ENCODE measurements around the gene MTCL1. TPM values are rescaled to one million over a fixed set of nuclear protein-coding genes. Genes with fewer than 3 reads are reported as not detected.

Gene MTCL1
- total RNA-seq, 2 donors from 2014 or later = 0.38 to 0.51 TPM

- H3K4me3 Mint-ChIP-seq = no peak overlapping the region
- H3K4me1 Mint-ChIP-seq (ENCODE audit: low read depth) = no peaks in the 10 kb centered on the region
- no peak for DNase-seq
- no peak overlapping the region for H3K27ac Mint-ChIP-seq
- no peaks in the 10 kb centered on the region for H3K36me3 Mint-ChIP-seq (ENCODE audit: insufficient read depth in 2 of 2)
- H3K9me3 Mint-ChIP-seq = no peaks in the 10 kb centered on the region
- H3K27me3 Mint-ChIP-seq (ENCODE audit: low read depth) = no peaks in the 10 kb centered on the region
- ATAC-seq (replicated peaks in 1 of 2) = no peak
Measured at GRCh38 chr18:8865934-8866333, 160.6 kb downstream of the MTCL1 start.

- no peaks in the 10 kb centered on the region for H3K27me3 Mint-ChIP-seq (ENCODE audit: low read depth)
- no peak for ATAC-seq (replicated peaks in 1 of 2)
- no peak overlapping the region for H3K4me3 Mint-ChIP-seq
- no peaks in the 10 kb centered on the region for H3K36me3 Mint-ChIP-seq (ENCODE audit: insufficient read depth in 2 of 2)
- DNase-seq = no peak
- no peaks in the 10 kb centered on the region for H3K9me3 Mint-ChIP-seq
- no peak overlapping the region for H3K27ac Mint-ChIP-seq
- no peaks in the 10 kb centered on the region for H3K4me1 Mint-ChIP-seq (ENCODE audit: low read depth)
Measured at GRCh38 chr18:8866679-8867078, 161.3 kb downstream of the MTCL1 start.

- Mint-ChIP-seq H3K4me1 (ENCODE audit: low read depth) (no peaks in the 10 kb centered on the region), H3K27me3 (ENCODE audit: low read depth) (no peaks in the 10 kb centered on the region), H3K27ac (no peak overlapping the region), H3K4me3 (no peak overlapping the region), H3K36me3 (ENCODE audit: insufficient read depth in 2 of 2) (no peaks in the 10 kb centered on the region), H3K9me3 (no peaks in the 10 kb centered on the region)
- no peak for DNase-seq
- ATAC-seq (replicated peaks in 1 of 2) = no peak
Measured at GRCh38 chr18:8868276-8868675, 162.9 kb downstream of the MTCL1 start.

- no peaks in the 10 kb centered on the region for H3K4me1 Mint-ChIP-seq (ENCODE audit: low read depth)
- no peaks in the 10 kb centered on the region for H3K9me3 Mint-ChIP-seq
- no peak for DNase-seq
- no peak overlapping the region for H3K4me3 Mint-ChIP-seq
- H3K27ac Mint-ChIP-seq = no peak overlapping the region
- H3K27me3 Mint-ChIP-seq (ENCODE audit: low read depth) = no peaks in the 10 kb centered on the region
- no peak for ATAC-seq (replicated peaks in 1 of 2)
- H3K36me3 Mint-ChIP-seq (ENCODE audit: insufficient read depth in 2 of 2) = no peaks in the 10 kb centered on the region
Measured at GRCh38 chr18:8868779-8869415, 163.5 kb downstream of the MTCL1 start.

GRCh38 chr18:8869696-8870095 lies 164.3 kb downstream of the MTCL1 start:
- ATAC-seq (replicated peaks in 1 of 2) (no peak), DNase-seq (no peak)
- Mint-ChIP-seq H3K9me3 (no peaks in the 10 kb centered on the region), H3K4me1 (ENCODE audit: low read depth) (no peaks in the 10 kb centered on the region), H3K27ac (no peak overlapping the region), H3K27me3 (ENCODE audit: low read depth) (no peaks in the 10 kb centered on the region), H3K36me3 (ENCODE audit: insufficient read depth in 2 of 2) (no peaks in the 10 kb centered on the region), H3K4me3 (no peak overlapping the region)

- no peak overlapping the region for H3K27ac Mint-ChIP-seq
- no peaks in the 10 kb centered on the region for H3K36me3 Mint-ChIP-seq (ENCODE audit: insufficient read depth in 2 of 2)
- no peaks in the 10 kb centered on the region for H3K4me1 Mint-ChIP-seq (ENCODE audit: low read depth)
- ATAC-seq (replicated peaks in 1 of 2) = no peak
- H3K27me3 Mint-ChIP-seq (ENCODE audit: low read depth) = no peaks in the 10 kb centered on the region
- no peak overlapping the region for H3K4me3 Mint-ChIP-seq
- no peaks in the 10 kb centered on the region for H3K9me3 Mint-ChIP-seq
- DNase-seq = no peak
Measured at GRCh38 chr18:8870528-8870927, 165.2 kb downstream of the MTCL1 start.

GRCh38 chr18:8871489-8871888 lies 166.1 kb downstream of the MTCL1 start:
- no peaks in the 10 kb centered on the region for H3K4me1 Mint-ChIP-seq (ENCODE audit: low read depth)
- H3K9me3 Mint-ChIP-seq = no peaks in the 10 kb centered on the region
- DNase-seq (no peak), ATAC-seq (replicated peaks in 1 of 2) (no peak)
- no peaks in the 10 kb centered on the region for H3K27me3 Mint-ChIP-seq (ENCODE audit: low read depth)
- H3K4me3 Mint-ChIP-seq = no peak overlapping the region
- H3K27ac Mint-ChIP-seq = no peak overlapping the region
- H3K36me3 Mint-ChIP-seq (ENCODE audit: insufficient read depth in 2 of 2) = no peaks in the 10 kb centered on the region

- ATAC-seq (replicated peaks in 1 of 2) = no peak
- no peak overlapping the region for H3K4me3 Mint-ChIP-seq
- no peaks in the 10 kb centered on the region for H3K9me3 Mint-ChIP-seq
- H3K36me3 Mint-ChIP-seq (ENCODE audit: insufficient read depth in 2 of 2) = no peaks in the 10 kb centered on the region
- no peak overlapping the region for H3K27ac Mint-ChIP-seq
- no peaks in the 10 kb centered on the region for H3K27me3 Mint-ChIP-seq (ENCODE audit: low read depth)
- DNase-seq = no peak
- H3K4me1 Mint-ChIP-seq (ENCODE audit: low read depth) = no peaks in the 10 kb centered on the region
Measured at GRCh38 chr18:8874872-8875271, 169.5 kb downstream of the MTCL1 start.

GRCh38 chr18:8876887-8877286 lies 171.5 kb downstream of the MTCL1 start:
- Mint-ChIP-seq H3K4me1 (ENCODE audit: low read depth) (no peaks in the 10 kb centered on the region), H3K9me3 (peaks cover 1 to 4% of the 10 kb centered on the region in 2 donors), H3K36me3 (ENCODE audit: insufficient read depth in 2 of 2) (peaks cover 0 to 2% of the 10 kb centered on the region in 2 donors), H3K27ac (no peak overlapping the region), H3K27me3 (ENCODE audit: low read depth) (no peaks in the 10 kb centered on the region), H3K4me3 (no peak overlapping the region)
- no peak for ATAC-seq (replicated peaks in 1 of 2)
- DNase-seq = no peak

- Mint-ChIP-seq H3K36me3 (ENCODE audit: insufficient read depth in 2 of 2) (peaks cover 3 to 5% of the 10 kb centered on the region in 2 donors), H3K27ac (no peak overlapping the region), H3K27me3 (ENCODE audit: low read depth) (no peaks in the 10 kb centered on the region), H3K4me3 (no peak overlapping the region), H3K4me1 (ENCODE audit: low read depth) (no peaks in the 10 kb centered on the region), H3K9me3 (peaks cover 5 to 7% of the 10 kb centered on the region in 2 donors)
- DNase-seq (no peak), ATAC-seq (replicated peaks in 1 of 2) (no peak)
Measured at GRCh38 chr18:8881103-8881502, 175.7 kb downstream of the MTCL1 start.

Other genes starting within 250 kb of the MTCL1 start
- gene RAB12, start 96.1 kb upstream of the MTCL1 start, total RNA-seq = 10 to 100 TPM; 14.5 to 15.0 TPM

Measured in activated T-cell treated with anti-CD3 and anti-CD28 coated beads, Interleukin-2, amount 50 U/mL, for 72 hours (primary cell).